GM12875 (cell line): Measurements from ENCODE around the gene MCTP2.

Experiments used
- H3K4me3 ChIP-seq: one replicate; pipeline ENCODE4 v1.5.1; 2011; ENCODE audit warnings: low read depth, low read length, control low read depth
- CTCF ChIP-seq: IDR thresholded peaks from 2 replicates; pipeline ENCODE4 v1.5.1; 2011; ENCODE audit warnings: low read depth, mild to moderate bottlenecking, control low read depth, inconsistent platforms, low read length, moderate library complexity, borderline replicate concordance; ENCODE audit not compliant: insufficient read depth

MCTP2 gene

GRCh38 chr15:94370936-94371285 lies 139.6 kb downstream of the MCTP2 start:
- TF ChIP-seq CTCF, result no peak
- no peak overlapping the region for H3K4me3 ChIP-seq

GRCh38 chr15:94372821-94373220 lies 141.5 kb downstream of the MCTP2 start:
- no peak for TF ChIP-seq CTCF
- no peak overlapping the region for H3K4me3 ChIP-seq

- no peak for TF ChIP-seq CTCF
- no peak overlapping the region for H3K4me3 ChIP-seq
These were observed 144.6 kb downstream of the MCTP2 start for GRCh38 chr15:94375997-94376396.

- TF ChIP-seq CTCF, result no peak
- H3K4me3 ChIP-seq, result no peak overlapping the region
These were observed 148.6 kb downstream of the MCTP2 start for GRCh38 chr15:94379986-94380385.

GRCh38 chr15:94380798-94381197 lies 149.4 kb downstream of the MCTP2 start:
- no peak for TF ChIP-seq CTCF

GRCh38 chr15:94381384-94381783 lies 150.0 kb downstream of the MCTP2 start:
- TF ChIP-seq CTCF, result no peak
- H3K4me3 ChIP-seq, result no peak overlapping the region

More at GRCh38 chr15:94380798-94381197, 149.4 kb downstream of the MCTP2 start:
- H3K4me3 ChIP-seq, result no peak overlapping the region

- H3K4me3 ChIP-seq, result no peak overlapping the region
- TF ChIP-seq CTCF, result no peak
These were observed 151.7 kb downstream of the MCTP2 start for GRCh38 chr15:94383041-94383440.
